GM19193 (cell line): ENCODE results near the gene UBASH3B.

Experiments
- POLR2A ChIP-seq: IDR thresholded peaks from 4 replicates; pipeline ENCODE4 v1.6.1; 2011; ENCODE audit not compliant: insufficient read depth, insufficient read length; ENCODE audit errors: extremely low read depth

Gene UBASH3B

GRCh38 chr11:122637541-122637940 is 18.0 kb upstream of the UBASH3B start:
- TF ChIP-seq POLR2A, result no peak

- TF ChIP-seq POLR2A, result no peak
Observed at GRCh38 chr11:122642472-122642922, 13.0 kb upstream of the UBASH3B start.

GRCh38 chr11:122642971-122643370 is 12.6 kb upstream of the UBASH3B start:
- TF ChIP-seq POLR2A, result no peak

DNA sequence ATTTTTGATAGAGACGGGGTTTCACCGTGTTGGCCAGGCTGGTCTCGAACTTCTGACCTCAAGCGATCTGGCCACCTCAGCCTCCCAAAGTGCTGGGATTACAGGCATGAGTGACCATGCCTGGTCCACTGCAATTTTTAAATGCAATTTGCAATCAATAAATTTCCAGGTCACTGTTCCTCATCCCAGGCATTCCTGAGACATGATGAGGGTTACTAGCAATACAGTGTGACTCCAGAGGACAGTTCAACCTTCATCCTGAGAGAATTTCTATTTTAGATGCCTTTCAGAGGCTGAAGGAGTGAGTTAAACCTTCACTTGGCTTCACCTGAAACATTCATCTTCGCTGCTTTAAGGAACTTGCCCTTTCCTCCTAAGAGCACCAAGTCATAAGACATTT is 9.7 kb upstream of the UBASH3B start:
- TF ChIP-seq POLR2A, result no peak

DNA sequence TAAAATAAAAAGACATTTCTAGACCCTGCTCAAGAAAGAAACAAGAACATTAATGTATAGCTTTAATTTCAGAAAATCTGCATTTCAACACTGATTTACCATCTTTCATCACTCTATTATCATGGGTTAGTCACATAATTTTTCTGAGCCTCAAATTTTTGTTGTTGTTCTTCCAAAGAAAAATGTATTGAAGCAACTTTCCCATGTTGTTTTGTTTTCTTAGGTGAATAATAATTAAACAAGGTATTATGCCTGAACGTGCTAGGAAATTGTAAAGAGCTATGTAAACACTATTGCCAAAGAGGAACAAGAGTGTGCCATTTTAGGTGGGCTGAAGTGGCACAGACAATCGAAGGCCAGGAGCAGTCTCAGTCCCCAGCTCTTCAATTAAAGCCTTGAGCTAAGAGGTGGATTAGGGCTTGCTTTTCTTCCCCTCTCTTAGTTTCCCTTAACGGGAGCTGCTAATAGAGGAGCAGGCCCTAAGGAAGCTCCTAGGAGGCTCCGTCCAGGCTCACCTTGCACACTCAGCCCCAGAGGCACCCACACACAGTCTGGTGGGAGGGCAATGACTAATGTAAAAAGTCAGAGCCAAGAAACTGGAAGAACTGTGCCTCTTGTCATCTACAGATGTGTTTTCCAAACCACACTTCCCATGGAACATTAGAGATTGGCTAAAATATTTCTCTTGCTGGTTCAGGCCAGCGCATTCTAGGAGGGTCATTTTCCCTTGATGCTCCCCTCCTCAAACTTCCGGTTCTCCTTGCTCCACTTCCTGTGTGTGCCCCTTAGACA is 8.8 kb upstream of the UBASH3B start:
- TF ChIP-seq POLR2A, result no peak

DNA sequence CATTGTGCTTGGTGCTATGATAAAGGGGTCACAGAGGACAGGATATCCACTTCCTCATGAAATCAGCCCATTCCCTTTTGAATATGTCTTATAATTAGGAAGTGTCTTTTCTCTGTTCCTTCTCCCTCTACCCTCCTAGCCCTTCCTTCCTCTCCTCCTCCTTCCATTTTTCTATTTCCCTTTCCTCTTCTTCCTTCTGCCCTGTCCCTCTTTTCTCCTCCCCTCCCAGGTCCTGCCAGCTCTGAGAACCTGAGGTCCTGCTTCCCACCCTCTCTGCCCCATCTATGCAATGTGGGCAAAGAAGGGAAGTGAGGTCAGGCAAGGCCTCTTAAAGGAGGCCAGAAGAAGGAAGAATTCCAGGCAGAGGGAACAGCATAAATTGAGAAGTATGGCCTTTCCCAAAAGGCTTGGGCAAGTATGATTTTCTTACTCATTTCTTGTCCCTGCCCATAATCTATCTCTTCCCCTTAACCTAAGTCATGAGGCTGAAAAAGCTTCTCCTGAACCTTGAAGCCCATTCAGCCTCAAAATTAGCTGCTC is 7.7 kb upstream of the UBASH3B start:
- TF ChIP-seq POLR2A, result no peak

DNA sequence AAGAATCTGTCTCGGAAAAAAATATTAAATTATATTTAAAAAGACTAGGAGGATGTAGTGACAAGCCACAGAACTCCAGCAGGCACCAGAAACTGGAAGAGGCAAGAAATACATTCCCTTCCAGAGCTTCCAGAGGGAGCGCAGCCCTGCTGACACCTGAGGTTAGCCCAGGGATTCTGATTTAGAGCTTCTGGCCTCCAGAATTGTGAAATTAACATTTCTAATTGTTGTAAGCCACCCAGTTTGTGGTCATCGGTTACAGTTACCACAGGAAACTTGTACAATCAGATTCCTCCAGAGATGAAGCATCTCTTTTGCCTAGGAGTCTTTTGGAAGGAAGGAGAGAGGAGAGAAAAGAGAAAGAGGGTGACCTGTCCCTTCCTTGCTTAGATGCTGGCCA is 6.4 kb upstream of the UBASH3B start:
- no peak for TF ChIP-seq POLR2A

DNA sequence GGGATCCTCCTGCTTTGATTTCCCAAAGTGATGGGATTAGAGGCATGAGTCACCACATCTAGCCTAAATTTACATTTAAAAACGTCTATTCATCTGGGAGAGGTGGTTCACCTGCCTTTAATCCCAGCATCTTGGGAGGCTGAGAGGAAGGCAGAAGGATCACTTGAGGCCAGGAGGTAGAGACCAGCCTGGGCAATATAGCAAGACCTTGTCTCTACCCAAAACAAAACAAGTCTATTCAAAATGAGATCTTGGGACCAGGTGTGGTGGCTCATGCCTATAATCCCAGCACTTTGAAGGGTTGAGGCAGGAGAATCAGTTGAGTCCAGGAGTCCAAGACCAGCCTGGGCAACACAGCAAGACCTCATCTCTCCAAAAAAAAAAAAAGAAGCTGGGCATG is 4.9 kb upstream of the UBASH3B start:
- TF ChIP-seq POLR2A, result no peak

DNA sequence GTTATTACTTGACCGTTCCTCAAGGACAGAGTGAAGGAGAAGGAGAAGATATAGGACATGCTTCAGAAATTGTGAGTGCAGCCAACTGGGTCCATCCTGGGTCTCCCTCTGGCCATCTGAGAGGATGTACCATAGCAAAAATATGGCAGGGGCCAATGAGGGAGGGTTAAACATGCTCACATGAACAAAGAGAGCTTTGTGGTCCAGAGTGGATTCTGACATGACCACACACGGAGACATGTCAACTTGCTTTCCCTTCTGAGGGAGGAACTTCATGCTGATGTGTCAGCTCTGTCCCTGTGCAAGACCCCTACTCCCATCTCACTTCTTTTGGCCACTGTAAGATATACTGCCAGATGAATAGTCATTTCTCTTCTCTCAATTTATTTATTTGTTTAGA is 3.0 kb upstream of the UBASH3B start:
- TF ChIP-seq POLR2A, result no peak

- TF ChIP-seq POLR2A, result no peak
Observed at GRCh38 chr11:122653916-122654585, 1.5 kb upstream of the UBASH3B start.

GRCh38 chr11:122656073-122656630 is 630 bp downstream of the UBASH3B start:
- no peak for TF ChIP-seq POLR2A

- TF ChIP-seq POLR2A, result no peak
Observed at GRCh38 chr11:122656631-122657101, 1.1 kb downstream of the UBASH3B start.

GRCh38 chr11:122659676-122660554 is 4.4 kb downstream of the UBASH3B start:
- no peak for TF ChIP-seq POLR2A

- TF ChIP-seq POLR2A, result no peak
Observed at GRCh38 chr11:122661182-122661945, 5.8 kb downstream of the UBASH3B start.
